ENCODE data around the gene MAD2L1BP. TPM values are rescaled to one million over a fixed set of nuclear protein-coding genes. Genes with fewer than 3 reads are reported as not detected.
"Not testable (repeated sequence)": the region's sequence is repeated elsewhere in the genome, so short reads cannot be mapped to it uniquely, and the experiment has no call there.

MAD2L1BP gene
- total and polyA plus RNA-seq, 2 donors from 2014 or later: 19.0 to 31.0 TPM

GRCh38 chr6:43629505-43630300 lies 5.9 kb upstream of the MAD2L1BP start:
- Histone ChIP-seq H3K9me3 (ENCODE audit: control insufficient read depth in 2 of 3, insufficient read depth in 1 of 3, low read length in 3 of 3) (no peaks in the 10 kb centered on the region), H3K27ac (ENCODE audit: low read depth in 2 of 2, low read length in 2 of 2) (peak overlapping the region; percentile 84 to 96), H3K36me3 (ENCODE audit: control insufficient read depth in 2 of 3, insufficient read depth in 3 of 3, low read length in 3 of 3) (peaks cover 0 to 7% (median 6%) of the 10 kb centered on the region in 3 donors), H3K4me1 (ENCODE audit: control insufficient read depth in 2 of 3, insufficient read depth in 2 of 3, low read depth in 1 of 3, low read length in 3 of 3) (peaks cover 0 to 12% (median 9%) of the 10 kb centered on the region in 3 donors), H3K4me3 (ENCODE audit: low read length in 3 of 3) (peak overlapping the region; percentile 67 to 83 (median 78)), H3K9ac (ENCODE audit: low read length in 3 of 3) (peak overlapping the region; percentile 38 to 82 (median 70)), H3K27me3 (ENCODE audit: control insufficient read depth, insufficient read depth, low read length) (no peaks in the 10 kb centered on the region)
- DNase-seq (peak; percentile 96 to 99 (median 97)), FAIRE-seq (peak; percentile 46)
- intact Hi-C loops (cut with DNase I): no loop called here
- TF ChIP-seq CTCF (IDR thresholded peaks at IDR 0.05; ENCODE audit: borderline replicate concordance, extremely low read depth, insufficient read depth): no peak

GRCh38 chr6:43630980-43631619 lies 4.5 kb upstream of the MAD2L1BP start:
- Histone ChIP-seq H3K27me3 (ENCODE audit: control insufficient read depth, insufficient read depth, low read length) (no peaks in the 10 kb centered on the region), H3K4me3 (ENCODE audit: low read length in 3 of 3) (no peak overlapping the region), H3K36me3 (ENCODE audit: control insufficient read depth in 2 of 3, insufficient read depth in 3 of 3, low read length in 3 of 3) (no peaks in the 10 kb centered on the region), H3K27ac (ENCODE audit: low read depth in 2 of 2, low read length in 2 of 2) (no peak overlapping the region), H3K9me3 (ENCODE audit: control insufficient read depth in 2 of 3, insufficient read depth in 1 of 3, low read length in 3 of 3) (no peaks in the 10 kb centered on the region), H3K9ac (ENCODE audit: low read length in 3 of 3) (no peak overlapping the region), H3K4me1 (ENCODE audit: control insufficient read depth in 2 of 3, insufficient read depth in 2 of 3, low read depth in 1 of 3, low read length in 3 of 3) (peaks cover 0 to 12% (median 9%) of the 10 kb centered on the region in 3 donors)
- no peak for TF ChIP-seq CTCF (IDR thresholded peaks at IDR 0.05; ENCODE audit: borderline replicate concordance, extremely low read depth, insufficient read depth)
- DNase-seq: no peak
- no peak for FAIRE-seq
- intact Hi-C loops (cut with DNase I): no loop called here

GRCh38 chr6:43633002-43633401 lies 2.6 kb upstream of the MAD2L1BP start:
- intact Hi-C loops (cut with DNase I); H3K9ac ChIP-seq (ENCODE audit: low read length in 3 of 3); FAIRE-seq; H3K36me3 ChIP-seq (ENCODE audit: control insufficient read depth in 2 of 3, insufficient read depth in 3 of 3, low read length in 3 of 3); H3K4me1 ChIP-seq (ENCODE audit: control insufficient read depth in 2 of 3, insufficient read depth in 2 of 3, low read depth in 1 of 3, low read length in 3 of 3); H3K27ac ChIP-seq (ENCODE audit: low read depth in 2 of 2, low read length in 2 of 2); H3K27me3 ChIP-seq (ENCODE audit: control insufficient read depth, insufficient read depth, low read length); H3K9me3 ChIP-seq (ENCODE audit: control insufficient read depth in 2 of 3, insufficient read depth in 1 of 3, low read length in 3 of 3); DNase-seq; H3K4me3 ChIP-seq (ENCODE audit: low read length in 3 of 3): not testable (repeated sequence)

- TF ChIP-seq CTCF (IDR thresholded peaks at IDR 0.05; ENCODE audit: borderline replicate concordance, extremely low read depth, insufficient read depth): no peak
- H3K9ac ChIP-seq (ENCODE audit: low read length in 3 of 3): no peak overlapping the region
- FAIRE-seq (no peak), DNase-seq (no peak)
- H3K27me3 ChIP-seq (ENCODE audit: control insufficient read depth, insufficient read depth, low read length): no peaks in the 10 kb centered on the region
- H3K9me3 ChIP-seq (ENCODE audit: control insufficient read depth in 2 of 3, insufficient read depth in 1 of 3, low read length in 3 of 3): no peaks in the 10 kb centered on the region
- no peak overlapping the region for H3K4me3 ChIP-seq (ENCODE audit: low read length in 3 of 3)
- intact Hi-C loops (cut with DNase I): no loop called here
- peaks cover 0 to 4% (median 0%) of the 10 kb centered on the region in 3 donors for H3K4me1 ChIP-seq (ENCODE audit: control insufficient read depth in 2 of 3, insufficient read depth in 2 of 3, low read depth in 1 of 3, low read length in 3 of 3)
- H3K27ac ChIP-seq (ENCODE audit: low read depth in 2 of 2, low read length in 2 of 2): no peak overlapping the region
- peaks cover 0 to 6% (median 2%) of the 10 kb centered on the region in 3 donors for H3K36me3 ChIP-seq (ENCODE audit: control insufficient read depth in 2 of 3, insufficient read depth in 3 of 3, low read length in 3 of 3)
Measured at GRCh38 chr6:43634702-43635303, 837 bp upstream of the MAD2L1BP start.

All from kidney (tissue), 14 donors.